CD1c-positive myeloid dendritic cell (primary cell): ENCODE results near the gene MRPL20.
"Not testable (repeated sequence)": the region's sequence is repeated elsewhere in the genome, so short reads cannot be mapped to it uniquely, and the experiment has no call there.

Source experiments
- DNase-seq: peaks from one replicate; pipeline ENCODE4 v3.0.0-alpha.2; 2016; ENCODE audit errors: extremely low spot score

MRPL20 gene

DNA sequence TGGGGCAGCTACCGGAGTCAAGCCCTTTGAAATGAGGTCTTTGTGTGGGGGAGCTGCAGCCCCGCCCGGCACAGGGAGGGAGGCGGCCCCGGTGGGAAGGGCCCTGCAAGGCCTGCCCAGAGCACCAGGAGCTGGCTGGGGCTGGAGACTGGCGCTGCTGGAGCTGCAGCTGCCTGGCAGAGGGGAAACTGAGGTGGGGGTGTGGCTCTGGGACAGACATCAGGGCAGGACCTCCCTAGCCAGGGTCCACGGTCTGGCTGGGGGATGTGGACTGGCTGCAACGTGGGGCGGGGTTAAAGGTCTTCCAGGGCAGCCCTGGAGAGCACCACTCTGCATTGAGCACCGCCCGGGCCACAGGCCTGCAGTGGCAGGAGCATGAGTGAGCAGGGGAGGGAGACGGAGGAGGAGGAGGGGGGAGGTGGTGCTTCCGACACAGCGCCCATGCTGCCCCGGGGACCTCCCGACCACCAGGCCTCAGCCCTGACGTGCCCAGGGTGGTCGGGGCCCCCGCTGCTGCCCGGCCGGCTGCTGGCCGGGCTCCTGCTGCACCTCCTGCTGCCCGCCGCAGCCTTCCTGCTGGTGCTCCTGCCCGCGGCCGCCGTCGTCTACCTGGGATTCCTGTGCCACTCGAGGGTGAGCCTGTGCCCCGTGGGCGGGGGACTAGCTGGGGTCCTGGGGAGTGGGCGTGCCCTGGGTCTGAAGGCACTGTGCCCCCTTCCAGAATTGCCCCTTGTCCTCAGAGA is 18.8 kb upstream of the MRPL20 start:
- no peak for DNase-seq

DNA sequence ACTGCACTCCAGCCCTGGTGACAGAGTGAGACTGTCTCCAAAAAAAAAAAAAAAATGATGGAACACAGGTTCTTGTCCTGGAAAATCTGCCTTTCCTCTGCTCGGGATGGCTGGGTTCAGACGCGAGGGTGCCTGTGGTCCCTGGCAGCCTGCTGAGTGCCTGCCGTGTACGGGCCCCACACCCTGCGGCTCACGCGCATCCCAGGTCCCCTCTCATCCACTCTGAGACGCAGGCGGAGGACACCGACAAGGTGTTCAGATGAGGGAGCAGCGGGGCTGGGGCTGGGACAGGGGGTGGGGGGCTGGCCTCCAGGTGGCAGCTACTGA is 18.3 kb upstream of the MRPL20 start:
- no peak for DNase-seq

DNA sequence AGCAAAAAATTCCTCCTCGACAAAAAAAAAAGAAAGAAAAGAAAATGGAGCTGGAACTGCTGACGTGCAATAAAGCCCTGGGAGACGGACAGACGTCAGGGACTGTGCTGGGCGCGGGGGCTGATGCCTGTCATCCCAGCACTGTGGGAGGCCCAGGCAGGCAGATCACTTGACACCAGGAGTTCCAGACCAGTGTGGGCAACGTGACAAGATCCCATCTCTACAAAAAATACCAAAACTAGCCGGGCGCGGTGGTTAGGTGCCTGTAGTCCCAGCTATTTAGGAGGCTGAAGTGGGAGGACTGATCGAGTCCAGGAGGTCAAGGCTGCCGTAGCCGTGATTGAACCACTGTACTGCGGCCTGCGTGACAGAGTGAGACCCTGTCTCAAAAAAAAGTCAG is 17.6 kb upstream of the MRPL20 start:
- DNase-seq: no peak

DNA sequence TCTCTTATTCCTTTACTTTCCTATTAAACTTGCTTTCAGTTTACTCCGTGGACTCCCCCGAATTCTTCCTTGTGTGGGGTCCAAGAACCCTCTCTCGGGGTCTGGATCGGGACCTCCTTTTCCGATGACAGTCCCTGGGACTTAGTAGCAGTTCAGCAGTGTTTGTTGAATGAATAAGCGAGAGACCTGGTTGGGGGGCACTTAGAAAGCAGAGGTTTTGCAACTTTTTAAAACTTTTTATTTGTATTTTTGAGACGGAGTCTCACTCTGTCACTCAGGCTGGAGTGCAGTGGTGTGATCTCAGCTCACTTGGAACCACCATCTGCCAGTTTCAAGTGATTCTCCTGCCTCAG is 16.1 kb upstream of the MRPL20 start:
- DNase-seq: no peak

DNA sequence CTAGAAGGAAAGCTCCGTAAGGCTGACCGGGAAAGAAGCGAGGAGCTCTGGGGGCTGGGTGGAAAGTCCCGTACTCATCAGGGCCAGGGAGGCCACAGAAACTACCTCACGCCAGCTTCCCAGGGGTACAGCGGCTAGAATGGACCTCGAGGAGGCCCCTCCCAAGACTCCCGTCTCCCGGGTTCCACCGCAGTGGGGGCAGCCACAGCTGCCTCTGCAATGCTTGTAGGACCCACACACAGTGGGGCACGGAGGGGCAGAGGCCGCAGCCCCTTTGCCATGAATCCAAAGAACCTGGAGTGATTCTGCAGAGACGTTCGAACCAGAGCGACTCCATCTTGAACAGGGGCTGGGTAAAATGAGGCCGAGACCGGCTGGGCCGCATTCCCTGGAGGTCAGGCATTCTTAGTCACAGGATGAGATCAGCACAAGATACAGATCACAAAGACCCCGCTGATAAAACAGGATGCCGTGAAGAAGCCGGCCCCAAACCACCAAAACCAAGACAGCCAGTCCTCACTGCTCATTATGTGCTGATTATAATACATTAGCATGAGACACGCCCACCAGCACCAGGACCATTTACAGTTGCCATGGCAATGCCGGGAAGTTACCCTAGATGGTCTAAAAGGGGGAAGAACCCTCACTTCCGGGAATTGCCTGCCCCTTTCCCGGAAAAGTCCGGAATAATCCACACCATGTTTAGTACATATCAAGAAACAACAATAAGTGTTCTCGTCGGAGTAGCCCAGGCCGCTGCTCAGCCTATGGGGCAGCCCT is 15.6 kb upstream of the MRPL20 start:
- no peak for DNase-seq

DNA sequence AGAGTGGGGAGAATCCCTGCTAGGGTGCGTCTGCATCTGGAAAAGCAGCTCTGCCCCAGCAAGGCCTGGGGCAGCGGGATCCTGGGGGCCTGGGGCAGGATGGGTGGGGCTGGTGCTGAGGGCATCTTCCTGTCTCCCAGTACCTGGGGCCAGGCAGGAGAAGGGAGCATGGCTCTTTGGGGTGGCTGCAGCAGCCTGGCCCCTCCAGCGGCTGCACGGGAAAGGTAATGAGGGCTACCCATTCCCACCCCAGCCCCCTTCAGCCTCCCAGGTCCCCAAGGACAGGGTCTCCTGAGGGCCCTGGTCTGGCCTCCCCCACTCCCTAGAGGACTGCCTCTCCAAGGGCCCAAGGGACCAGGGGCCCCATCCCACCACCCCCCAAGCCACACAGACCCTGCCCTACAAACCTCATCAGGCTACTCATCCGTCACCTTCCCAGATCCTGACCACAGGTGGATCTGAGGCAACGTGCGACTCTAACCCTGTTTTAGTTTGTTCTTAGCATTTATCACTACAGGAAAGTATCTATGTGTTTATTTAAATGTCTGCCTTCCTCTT is 14.9 kb upstream of the MRPL20 start:
- DNase-seq: no peak

DNA sequence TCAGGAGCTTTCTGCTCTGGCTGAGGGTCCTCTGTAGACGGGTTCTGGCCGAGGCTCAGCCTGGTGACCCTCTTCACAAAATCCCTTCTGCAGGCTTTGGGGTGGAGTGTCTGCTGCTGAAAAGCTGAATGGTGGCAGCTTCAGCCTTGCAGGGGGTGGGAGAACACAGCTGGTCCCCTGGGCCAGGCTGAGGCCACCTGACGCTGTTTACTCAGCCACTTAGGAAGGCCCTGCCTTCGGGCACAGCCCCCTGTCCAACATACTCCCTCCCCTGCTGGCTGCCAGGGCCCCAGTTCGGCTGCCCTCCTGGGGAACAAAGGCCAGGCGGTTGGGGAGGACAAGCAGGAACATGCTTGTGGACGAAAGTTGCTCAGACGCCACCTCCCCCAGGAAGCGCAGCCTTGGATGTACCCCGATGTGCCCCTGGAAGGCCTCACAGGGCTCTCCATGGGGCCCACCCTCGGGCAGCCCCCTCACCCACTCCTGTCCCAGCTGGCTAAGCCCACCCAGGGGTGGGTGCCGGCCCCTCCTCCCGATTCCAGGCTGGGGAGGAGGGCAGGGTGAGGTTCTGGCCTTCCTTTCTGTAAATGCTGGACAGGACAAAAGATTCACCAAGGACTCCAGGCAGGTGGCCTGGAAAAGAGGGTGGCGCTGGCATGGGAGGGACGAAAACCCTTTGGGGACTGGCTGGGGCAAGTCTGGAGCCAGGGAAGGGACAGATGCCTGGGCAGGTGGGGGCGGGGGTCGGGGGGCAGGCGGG is 14.2 kb upstream of the MRPL20 start, which contains the start of gene ANKRD65:
ANKRD65 (minus strand) TSS at position 130 of the 760 bp plus-strand sequence. CDS start 271 bp downstream, outside the sequence.
- no peak for DNase-seq

DNA sequence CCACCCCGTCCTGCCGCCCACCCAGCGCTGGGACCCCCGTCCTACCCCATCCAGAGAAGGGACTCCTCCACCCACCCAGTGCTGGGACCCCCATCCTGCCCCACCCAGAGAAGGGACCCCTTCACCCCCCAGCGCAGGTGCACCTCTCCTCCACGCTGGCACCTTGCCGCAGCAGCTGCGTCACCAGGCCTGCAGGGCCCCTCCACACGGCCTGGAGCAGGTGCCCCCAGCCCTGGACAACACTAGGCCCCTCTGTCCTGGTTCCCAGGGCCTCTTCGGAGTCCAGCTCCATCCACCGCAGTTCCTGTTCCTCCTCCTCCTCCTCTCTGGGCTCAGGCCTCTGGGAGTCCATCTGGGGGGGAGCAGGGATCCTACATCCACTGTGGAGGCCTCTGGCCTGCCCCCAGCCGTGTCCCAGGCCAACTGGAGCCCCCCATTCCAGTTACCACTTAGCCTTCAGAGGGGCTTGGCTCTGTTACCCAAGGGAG is 13.6 kb upstream of the MRPL20 start:
- no peak for DNase-seq

DNA sequence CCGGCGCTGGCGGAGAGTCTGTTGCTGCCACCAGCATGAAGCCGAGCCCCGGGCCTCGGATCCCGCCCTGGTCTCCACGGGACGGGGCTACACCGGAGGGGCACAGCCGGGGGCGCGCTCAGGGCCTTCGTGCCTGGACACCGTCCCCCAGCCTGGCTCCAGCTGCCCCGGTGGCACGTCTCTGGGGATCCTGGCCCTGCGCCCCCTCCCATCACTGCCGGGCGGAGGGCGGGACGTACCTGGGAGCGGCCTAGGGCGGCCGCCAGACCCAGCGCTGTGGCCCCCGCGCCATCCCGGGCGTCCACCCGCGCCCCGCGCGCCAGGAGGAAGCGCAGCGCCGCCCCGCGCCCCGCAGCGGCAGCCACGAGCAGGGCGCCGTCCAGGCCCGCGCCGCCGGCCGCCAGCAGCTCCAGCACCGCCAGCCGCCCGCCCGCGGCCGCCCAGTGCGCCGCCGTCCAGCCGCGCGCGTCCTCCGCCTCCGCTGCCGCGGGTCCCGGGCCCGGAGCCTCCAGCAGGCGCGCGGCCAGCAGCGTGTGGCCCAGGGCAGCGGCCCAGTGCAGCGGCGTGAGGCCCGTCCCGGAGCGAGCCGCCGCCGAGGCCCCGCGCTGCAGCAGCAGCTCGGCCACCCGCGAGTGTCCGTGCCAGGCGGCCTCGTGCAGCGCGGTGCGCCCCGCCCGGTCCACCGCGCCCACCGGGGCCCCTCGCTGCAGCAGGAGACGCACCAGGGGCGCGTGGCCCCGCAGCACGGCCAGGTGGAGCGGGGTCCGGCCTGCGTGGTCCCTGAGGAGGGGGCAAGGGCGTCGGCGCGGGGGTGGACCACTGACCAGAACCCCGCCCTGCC is 12.9 kb upstream of the MRPL20 start:
- DNase-seq: peak; percentile 32

DNA sequence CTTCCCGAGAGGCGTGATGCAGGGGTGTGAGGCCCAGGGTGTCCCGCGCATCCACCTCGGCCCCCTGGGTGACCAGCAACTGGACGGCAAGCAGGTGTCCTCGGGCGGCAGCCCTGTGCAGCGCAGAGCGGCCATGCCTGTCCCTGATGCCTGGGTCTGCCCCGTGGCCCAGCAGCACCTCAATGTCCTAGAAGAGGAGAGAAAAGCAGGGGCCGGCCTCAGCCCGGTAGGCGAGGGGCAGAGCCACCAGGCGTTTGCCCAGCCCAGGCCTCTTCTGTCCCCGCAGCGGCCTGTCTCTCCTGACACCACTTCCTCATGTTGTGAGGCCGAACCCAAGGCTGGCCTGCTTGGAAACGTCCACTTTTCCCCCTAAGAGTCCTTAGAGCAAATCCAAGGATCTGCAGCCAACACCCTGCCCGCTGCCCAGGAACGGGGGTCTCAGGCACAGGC is 12.3 kb upstream of the MRPL20 start:
- no peak for DNase-seq

DNA sequence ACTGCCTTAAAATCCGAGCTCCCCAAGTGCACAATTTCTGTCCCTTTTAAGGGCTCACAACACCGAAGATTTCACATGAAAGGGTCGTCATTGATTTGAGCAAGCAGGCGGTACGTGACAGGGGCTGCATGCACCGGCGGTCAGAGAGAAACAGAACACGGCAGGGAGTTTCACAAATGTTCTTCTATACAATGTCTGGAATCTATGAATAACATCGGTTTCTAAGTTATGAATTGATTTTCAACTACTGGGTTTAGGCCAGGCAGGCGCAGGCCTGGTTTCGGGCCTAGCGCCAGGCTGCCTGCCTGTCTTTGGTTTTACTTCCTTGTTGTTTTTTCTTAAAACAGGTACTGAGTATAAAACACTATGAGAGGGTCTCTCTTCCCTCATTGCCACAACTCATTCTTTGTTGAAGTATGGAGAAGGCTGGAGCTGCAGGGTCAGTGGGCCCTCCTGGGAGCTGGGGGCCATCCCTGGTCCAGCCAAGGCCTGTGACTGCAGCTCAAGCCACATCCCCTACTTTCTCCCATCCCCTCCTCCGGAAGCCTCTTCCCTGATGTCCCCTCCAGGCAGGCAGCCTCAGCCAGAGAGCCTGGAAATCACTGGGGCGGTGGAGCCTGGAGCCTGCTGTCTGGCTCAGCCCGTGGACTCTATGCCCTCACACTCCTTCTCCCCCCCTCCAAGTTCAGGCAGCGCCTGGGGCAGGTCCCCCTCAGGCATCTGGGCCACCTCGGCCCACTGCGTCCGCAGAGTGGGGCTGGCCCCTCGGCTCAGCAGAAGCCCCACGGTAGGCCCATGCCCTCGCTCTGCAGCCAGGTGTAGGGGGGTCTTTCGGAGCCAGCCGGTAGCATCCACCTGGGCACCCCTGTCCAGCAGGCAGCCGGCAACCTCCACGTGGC is 11.6 kb upstream of the MRPL20 start:
- DNase-seq: no peak

DNA sequence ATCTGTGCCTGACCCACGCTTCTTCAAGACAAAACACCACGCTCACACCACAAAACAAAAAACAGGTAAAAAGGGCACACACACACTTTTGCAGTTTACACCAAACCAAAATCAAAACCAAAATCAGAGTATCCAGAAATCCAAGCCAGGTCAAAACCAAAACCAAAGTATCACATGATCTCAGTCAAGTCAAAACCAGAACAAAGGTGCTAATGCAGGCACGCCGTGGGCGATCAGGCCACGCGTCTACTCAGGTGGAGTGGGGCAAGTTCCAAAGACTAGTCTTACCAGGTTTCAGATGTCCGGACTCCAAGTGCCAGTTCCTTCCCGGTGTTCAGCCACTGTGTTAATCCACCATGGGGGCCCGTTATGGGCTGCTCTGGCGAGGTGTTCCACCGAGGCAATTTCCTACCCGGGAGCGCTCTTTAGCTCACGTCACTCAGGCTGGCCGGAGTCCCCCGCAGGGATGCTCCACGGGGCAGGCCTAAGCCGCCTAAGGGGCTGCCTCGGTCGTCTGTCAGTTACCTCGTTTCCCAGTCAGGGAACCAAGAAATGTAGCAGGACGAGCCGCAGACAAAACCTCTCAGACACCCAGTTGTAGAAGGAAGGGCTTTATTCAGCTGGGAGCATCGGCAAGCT is 10.9 kb upstream of the MRPL20 start:
- DNase-seq: not testable (repeated sequence)

DNA sequence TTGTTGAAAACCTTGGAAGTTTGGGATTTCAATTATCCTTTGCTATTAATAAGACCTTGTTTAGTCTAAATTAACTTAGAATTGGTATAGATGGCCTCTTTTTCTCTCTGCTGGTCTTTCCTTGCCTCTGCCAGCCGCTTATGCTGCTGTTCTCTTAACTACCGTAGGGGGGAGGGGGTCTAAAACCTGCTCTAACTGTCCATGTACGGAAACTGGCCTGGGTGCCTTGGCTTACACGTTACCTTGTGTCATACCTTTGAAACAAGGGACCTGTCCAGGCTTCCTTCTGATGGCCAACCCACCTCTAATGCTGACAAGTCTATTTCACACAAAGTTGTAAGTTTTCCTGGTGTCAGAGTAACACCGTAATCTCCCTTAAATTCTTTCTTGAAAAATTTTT is 10.3 kb upstream of the MRPL20 start:
- not testable (repeated sequence) for DNase-seq

DNA sequence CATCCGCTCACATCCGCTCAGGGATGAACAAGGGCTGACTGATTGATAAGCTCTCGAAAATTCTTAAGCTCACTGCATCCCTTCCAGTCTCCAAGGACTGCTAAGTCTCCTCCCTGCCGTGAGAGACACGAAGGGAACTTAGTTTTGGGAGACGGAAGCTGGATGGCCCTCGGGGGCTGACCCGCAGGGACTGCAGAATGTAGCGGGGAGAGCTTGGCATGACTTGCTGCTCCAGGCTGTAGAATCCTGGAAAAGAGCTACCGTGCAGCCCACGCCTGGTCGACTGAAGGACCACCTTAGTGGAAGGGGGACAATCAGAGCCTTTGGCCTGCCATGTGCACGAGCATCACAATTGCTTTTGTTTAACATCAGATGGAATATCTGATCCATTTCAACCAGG is 8.7 kb upstream of the MRPL20 start:
- no peak for DNase-seq

DNA sequence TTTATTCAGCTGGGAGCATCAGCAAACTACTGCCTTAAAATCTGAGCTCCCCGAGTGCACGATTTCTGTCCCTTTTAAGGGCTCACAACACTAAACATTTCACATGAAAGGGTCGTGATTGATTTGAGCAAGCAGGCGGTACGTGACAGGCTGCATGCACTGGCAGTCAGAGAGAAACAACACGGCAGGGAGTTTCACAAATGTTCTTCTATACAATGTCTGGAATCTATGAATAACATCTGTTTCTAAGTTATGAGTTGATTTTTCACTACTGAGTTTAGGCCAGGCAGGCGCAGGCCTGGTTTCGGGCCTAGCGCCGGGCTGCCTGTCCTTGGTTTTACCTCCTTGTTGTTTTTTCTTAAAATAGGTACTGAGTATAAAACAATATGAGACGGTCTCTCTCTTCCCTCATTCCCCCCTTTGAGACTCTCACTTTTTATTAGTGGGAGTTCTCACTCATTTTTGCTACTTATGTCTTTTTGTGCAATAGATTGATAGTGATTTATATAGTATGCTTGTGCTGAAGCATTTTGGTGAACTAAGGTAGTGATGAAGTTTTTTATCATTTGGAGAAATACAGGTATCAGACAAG is 5.3 kb upstream of the MRPL20 start:
- not testable (repeated sequence) for DNase-seq

DNA sequence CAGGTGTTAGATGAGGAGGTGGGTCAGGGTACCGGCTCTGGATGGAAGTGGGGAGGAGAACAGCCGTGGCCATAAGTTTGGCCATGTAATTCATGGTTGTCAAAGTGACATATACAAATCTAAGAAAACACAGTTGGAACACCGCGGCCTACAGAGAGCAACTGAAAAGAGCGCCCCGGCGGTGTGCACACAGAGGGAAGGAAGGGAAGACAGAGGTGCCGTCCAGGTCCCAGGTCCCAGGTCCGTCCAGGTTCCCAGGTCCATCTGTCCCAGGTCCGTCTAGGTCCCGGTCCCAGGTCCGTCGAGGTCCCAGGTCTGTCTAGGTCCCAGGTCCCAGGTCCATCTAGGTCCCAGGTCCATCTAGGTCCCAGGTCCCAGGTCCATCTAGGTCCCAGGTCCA is 4.5 kb upstream of the MRPL20 start:
- no peak for DNase-seq

DNA sequence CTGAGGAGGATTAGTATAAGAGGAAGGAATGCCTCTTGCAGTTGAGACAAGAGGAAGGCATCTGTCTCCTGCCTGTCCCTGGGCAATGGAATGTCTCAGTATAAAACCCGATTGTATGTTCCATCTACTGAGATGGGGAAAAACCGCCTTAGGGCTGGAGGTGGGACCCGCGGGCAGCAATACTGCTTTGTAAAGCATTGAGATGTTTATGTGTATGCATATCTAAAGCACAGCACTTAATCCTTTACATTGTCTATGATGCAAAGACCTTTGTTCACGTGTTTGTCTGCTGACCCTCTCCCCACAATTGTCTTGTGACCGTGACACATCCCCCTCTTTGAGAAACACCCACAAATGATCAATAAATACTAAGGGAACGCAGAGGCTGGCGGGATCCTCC is 3.1 kb upstream of the MRPL20 start:
- DNase-seq: not testable (repeated sequence)

DNA sequence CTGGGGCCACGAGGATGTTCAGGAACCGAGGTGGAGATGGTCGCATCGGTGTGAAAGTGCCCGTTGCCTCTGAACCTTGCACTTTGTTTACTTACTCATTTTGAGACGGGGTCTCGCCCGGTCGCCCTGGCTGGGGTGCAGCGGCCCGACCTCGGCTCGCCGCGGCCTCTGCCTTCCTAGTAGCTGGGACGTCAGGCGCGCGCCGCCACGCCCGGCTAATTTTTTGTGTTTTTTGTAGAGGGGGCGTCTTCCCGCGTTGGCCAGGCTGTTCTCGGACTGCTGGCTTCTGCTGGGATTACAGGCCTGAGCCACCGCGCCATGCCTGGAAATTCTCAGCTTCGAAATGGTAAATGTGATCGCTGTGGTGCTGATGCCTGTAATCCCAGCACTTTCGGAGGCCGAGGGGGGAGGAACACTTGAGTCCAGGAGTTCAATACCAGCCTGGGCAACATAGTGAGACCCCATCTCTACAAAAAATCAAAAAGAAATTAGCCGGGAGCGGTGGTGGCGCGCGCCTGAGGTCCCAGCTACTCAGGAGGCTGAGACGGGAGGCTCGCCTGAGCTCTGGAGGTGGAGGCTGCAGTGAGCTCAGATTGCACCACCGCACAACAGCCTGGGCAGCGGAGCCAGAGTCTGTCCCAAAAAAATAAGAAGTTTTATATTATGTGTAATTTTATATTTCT is 684 bp upstream of the MRPL20 start:
- DNase-seq: peak; percentile 32
